ENCODE measurements around the gene PCDH10.

DNA sequence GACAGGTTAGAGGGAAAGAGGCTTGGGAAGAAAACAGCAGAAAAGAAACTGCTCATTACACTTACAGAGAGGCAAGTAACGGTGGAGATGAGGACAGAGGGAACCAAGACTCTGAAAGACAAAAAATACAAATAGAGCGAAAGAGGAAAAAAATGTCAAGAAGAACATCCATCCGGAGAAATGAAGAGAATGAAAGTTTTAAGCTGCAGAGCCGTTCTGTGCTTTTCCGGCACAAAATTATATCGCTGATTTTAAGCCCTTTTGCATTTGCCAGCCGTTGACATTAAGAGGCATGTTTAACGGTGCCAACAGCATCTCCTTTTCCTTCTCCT is 236 bp downstream of the PCDH10 start:
- TF ChIP-seq POLR2AphosphoS5 (IDR thresholded peaks at IDR 0.05) (no peak), EP300 (IDR thresholded peaks at IDR 0.05) (no peak), POLR2A (IDR thresholded peaks at IDR 0.05) (no peak)
- TF ChIP-seq, protein P1, sequence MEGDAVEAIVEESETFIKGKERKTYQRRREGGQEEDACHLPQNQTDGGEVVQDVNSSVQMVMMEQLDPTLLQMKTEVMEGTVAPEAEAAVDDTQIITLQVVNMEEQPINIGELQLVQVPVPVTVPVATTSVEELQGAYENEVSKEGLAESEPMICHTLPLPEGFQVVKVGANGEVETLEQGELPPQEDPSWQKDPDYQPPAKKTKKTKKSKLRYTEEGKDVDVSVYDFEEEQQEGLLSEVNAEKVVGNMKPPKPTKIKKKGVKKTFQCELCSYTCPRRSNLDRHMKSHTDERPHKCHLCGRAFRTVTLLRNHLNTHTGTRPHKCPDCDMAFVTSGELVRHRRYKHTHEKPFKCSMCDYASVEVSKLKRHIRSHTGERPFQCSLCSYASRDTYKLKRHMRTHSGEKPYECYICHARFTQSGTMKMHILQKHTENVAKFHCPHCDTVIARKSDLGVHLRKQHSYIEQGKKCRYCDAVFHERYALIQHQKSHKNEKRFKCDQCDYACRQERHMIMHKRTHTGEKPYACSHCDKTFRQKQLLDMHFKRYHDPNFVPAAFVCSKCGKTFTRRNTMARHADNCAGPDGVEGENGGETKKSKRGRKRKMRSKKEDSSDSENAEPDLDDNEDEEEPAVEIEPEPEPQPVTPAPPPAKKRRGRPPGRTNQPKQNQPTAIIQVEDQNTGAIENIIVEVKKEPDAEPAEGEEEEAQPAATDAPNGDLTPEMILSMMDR (IDR thresholded peaks at IDR 0.05) = no peak
